K562 (cell line): Measurements from ENCODE around the gene PCBP2. TPM values are rescaled to one million over a fixed set of nuclear protein-coding genes. Genes with fewer than 3 reads are reported as not detected.

Experiments used
- ATAC-seq: fragments of 200-7000 bp; cut with Tn5 transposase; 3 replicates; pipeline ENCODE4 v1.9.1; 2020; ENCODE audit warnings: moderate library complexity
- BruUV-seq: library from RNA; stranded (reverse); fragments of 400-500 nt; replicated peaks from 2 replicates; lab custom pipeline; 2021; lab: Mats Ljungman, UMichigan
- CTCF ChIA-PET: fragments of 300-600 bp; formaldehyde crosslinking; extraction: SDS; loops from one replicate; lab custom pipeline; 2021; ENCODE audit warnings: low intra/inter-chr PET ratio; lab: Yijun Ruan, JAX
- POLR2A ChIA-PET: fragments of 300-600, 350-650 bp; sonication (Branson Sonifier 250); formaldehyde crosslinking; extraction: SDS; loops from one replicate; lab custom pipeline; 2021; ENCODE audit warnings: antibody characterized with exemption, inconsistent platforms; lab: Yijun Ruan, JAX
- DNase-seq, 4 experiments: peaks; one replicate each; pipeline versions ENCODE4 v3.0.0 to v3.0.0-alpha.2; 2011 to 2018; ENCODE audit warnings: low spot score in 3 of 4, mixed read lengths in 3 of 4; ENCODE audit errors: extremely low read depth in 1 of 4
- FAIRE-seq: peaks from 2 replicates; lab custom pipeline; 2011; peaks lifted over from hg19 to GRCh38; lab: Jason Lieb, UNC
- H2AFZ ChIP-seq: 2 replicates; pipeline ENCODE4 v1.6.0; 2011; ENCODE audit warnings: low read depth, low read length, control low read depth, inconsistent platforms
- H3K27ac ChIP-seq: fragments of 200-600 bp; 3 replicates; pipeline ENCODE4 v1.8.0; 2011; ENCODE audit warnings: low read depth, mild to moderate bottlenecking, control low read depth, inconsistent platforms, low read length, moderate library complexity, mixed read lengths; ENCODE audit errors: extremely low read depth
- H3K27me3 ChIP-seq, 2 experiments: fragments of 300-600 bp in 1 of 2; 2 replicates in 1 of 2; 3 replicates in 1 of 2; pipeline versions ENCODE4 v1.6.0 to v1.8.0; 2011; ENCODE audit warnings: inconsistent platforms in 2 of 2, low read length in 2 of 2, mild to moderate bottlenecking in 1 of 2, mixed read lengths in 1 of 2, moderate library complexity in 1 of 2; ENCODE audit not compliant: control insufficient read depth in 2 of 2, insufficient read depth in 2 of 2
- H3K36me3 ChIP-seq: fragments of 300-600 bp; 3 replicates; pipeline ENCODE4 v1.8.0; 2011; ENCODE audit warnings: mild to moderate bottlenecking, low read length, inconsistent platforms; ENCODE audit not compliant: control insufficient read depth, insufficient read depth
- H3K4me1 ChIP-seq, 2 experiments: fragments of 200-600 bp in 1 of 2; replicated peaks in 1 of 2; 2 replicates in 1 of 2; 3 replicates in 1 of 2; pipeline versions ENCODE4 v1.5.1 to v1.8.0; 2011; ENCODE audit warnings: inconsistent platforms in 2 of 2, low read length in 2 of 2, mild to moderate bottlenecking in 1 of 2, mixed read lengths in 1 of 2, moderate library complexity in 1 of 2; ENCODE audit not compliant: control insufficient read depth in 2 of 2, insufficient read depth in 2 of 2
- H3K4me2 ChIP-seq: 2 replicates; pipeline ENCODE4 v1.6.1; 2011; ENCODE audit warnings: low read length, control low read depth, inconsistent platforms, mixed read lengths; ENCODE audit not compliant: insufficient read depth
- H3K4me3 ChIP-seq: fragments of 200-600 bp; sonication (generic), shearing (Covaris generic); 2 replicates; pipeline ENCODE4 v1.5.1; 2016; ENCODE audit warnings: control low read depth, inconsistent platforms
- H3K79me2 ChIP-seq: fragments of 200-600 bp; 3 replicates; pipeline ENCODE4 v1.8.0; 2011; ENCODE audit warnings: low read length, inconsistent platforms; ENCODE audit not compliant: control insufficient read depth, insufficient read depth
- H3K9ac ChIP-seq, 2 experiments: 2 replicates each; pipeline versions ENCODE4 v1.6.0 to v1.6.1; 2011; ENCODE audit warnings: low read depth in 2 of 2, low read length in 2 of 2, control low read depth in 1 of 2, inconsistent platforms in 1 of 2, mild to moderate bottlenecking in 1 of 2, mixed read lengths in 1 of 2; ENCODE audit not compliant: insufficient read depth in 1 of 2
- H3K9me1 ChIP-seq: one replicate; pipeline ENCODE4 v1.6.0; 2011; ENCODE audit warnings: inconsistent platforms, mild to moderate bottlenecking, low read length, moderate library complexity; ENCODE audit not compliant: control insufficient read depth, insufficient read depth
- H3K9me3 ChIP-seq: replicated peaks from 2 replicates; pipeline ENCODE4 v1.5.1; 2011; ENCODE audit warnings: low read depth, low read length, inconsistent platforms; ENCODE audit not compliant: control insufficient read depth, insufficient read depth
- H4K20me1 ChIP-seq: replicated peaks from 2 replicates; pipeline ENCODE4 v1.6.1; 2011; ENCODE audit warnings: low read length, inconsistent platforms, mixed read lengths; ENCODE audit not compliant: control insufficient read depth, insufficient read depth
- C11orf30 ChIP-seq: fragments of 450-650 bp; IDR thresholded peaks from 2 replicates; pipeline ENCODE4 v1.6.1; 2016; ENCODE audit warnings: low read depth, mild to moderate bottlenecking
- DEAF1 ChIP-seq: fragments of 450-650 bp; formaldehyde crosslinking; IDR thresholded peaks from 2 replicates; pipeline ENCODE4 v1.4.0; 2020; ENCODE audit warnings: mild to moderate bottlenecking, moderate library complexity
- FOSL1 ChIP-seq: fragments of 200-800 bp; sonication (Bioruptor generic); conservative IDR thresholded peaks from 2 replicates; pipeline ENCODE4 v1.6.1; 2016; ENCODE audit warnings: missing genetic modification characterization, missing compliant biosample characterization
- GATAD2B ChIP-seq: fragments of 450-650 bp; IDR thresholded peaks from 2 replicates; pipeline ENCODE4 v1.6.1; 2017; ENCODE audit warnings: mild to moderate bottlenecking, borderline replicate concordance
- HLTF ChIP-seq: fragments of 450-650 bp; IDR thresholded peaks from 2 replicates; pipeline ENCODE4 v1.6.1; 2016
- JUND ChIP-seq, 2 experiments: IDR thresholded peaks; 2 replicates in 1 of 2; 3 replicates in 1 of 2; pipeline ENCODE4 v1.6.1; 2011; ENCODE audit warnings: borderline replicate concordance in 2 of 2, low read depth in 2 of 2, low read length in 2 of 2, improper control_type of control experiment in 1 of 2, missing biosample characterization in 1 of 2, missing genetic modification characterization in 1 of 2, missing genetic modification reagents in 1 of 2
- KLF13 ChIP-seq: fragments of 450-650 bp; IDR thresholded peaks from 2 replicates; pipeline ENCODE4 v1.6.1; 2016; ENCODE audit warnings: missing genetic modification characterization, low read depth, mild to moderate bottlenecking, missing compliant biosample characterization, moderate library complexity, borderline replicate concordance
- MEIS2 ChIP-seq: fragments of 450-650 bp; IDR thresholded peaks from 2 replicates; pipeline ENCODE4 v1.6.1; 2014; ENCODE audit warnings: mild to moderate bottlenecking; ENCODE audit not compliant: partially characterized antibody
- SAFB2 ChIP-seq: fragments of 200-400 bp; formaldehyde crosslinking; IDR thresholded peaks from 2 replicates; pipeline ENCODE4 v1.6.1; 2018; ENCODE audit warnings: borderline replicate concordance, low read length, low read depth, moderate library complexity; ENCODE audit not compliant: severe bottlenecking
- SMAD1 ChIP-seq: fragments of 150-350 bp; IDR thresholded peaks from 2 replicates; pipeline ENCODE4 v1.6.1; 2014; ENCODE audit warnings: low read length, low read depth; ENCODE audit not compliant: partially characterized antibody
- TCF15 ChIP-seq: fragments of 250-450 bp; sonication (Bioruptor Pico); IDR thresholded peaks from 2 replicates; pipeline ENCODE4 v1.8.0; 2022; ENCODE audit warnings: moderate library complexity, mild to moderate bottlenecking, inconsistent platforms
- TFAP4 ChIP-seq: sonication (generic); formaldehyde crosslinking; IDR thresholded peaks from 2 replicates; pipeline ENCODE4 v1.8.0; 2022; ENCODE audit warnings: missing genetic modification reagents, mild to moderate bottlenecking, moderate library complexity, borderline replicate concordance
- ZBTB33 ChIP-seq: sonication (generic); formaldehyde crosslinking; IDR thresholded peaks from 2 replicates; pipeline ENCODE4 v1.8.1; 2023; ENCODE audit warnings: mild to moderate bottlenecking, missing genetic modification reagents
- ZC3H11A ChIP-seq: IDR thresholded peaks from 2 replicates; pipeline ENCODE4 v1.6.1; 2012; ENCODE audit warnings: low read depth, low read length, improper control_type of control experiment
- ZNF165 ChIP-seq: fragments of 250-450 bp; sonication (Bioruptor Pico); IDR thresholded peaks from 2 replicates; pipeline ENCODE4 v1.4.0; 2020; ENCODE audit warnings: borderline replicate concordance
- ZNF584 ChIP-seq: fragments of 200-800 bp; sonication (Bioruptor generic); IDR thresholded peaks from 2 replicates; pipeline ENCODE4 v1.6.1; 2016; ENCODE audit warnings: low read depth, mild to moderate bottlenecking, missing genetic modification characterization, missing compliant biosample characterization
- ZNF717 ChIP-seq: fragments of 250-450 bp; sonication (Bioruptor Pico); IDR thresholded peaks from 2 replicates; pipeline ENCODE4 v1.5.0; 2021
- WGBS: fragments of 100-300 bp; shearing (Covaris generic); methylation state at CpG from one replicate; pipeline ENCODE4 v1.1.6; 2016; ENCODE audit warnings: low coverage, mixed read lengths; ENCODE audit not compliant: insufficient coverage; ENCODE audit errors: missing lambda C conversion rate; 5-methylcytosine and 5-hydroxymethylcytosine counted together
- in situ Hi-C: fragments of 300-500 bp; cut with MboI; formaldehyde crosslinking; loops from 4 replicates; pipeline ENCODE4 v1.15.0; 2018; ENCODE audit warnings: inconsistent platforms, mixed read lengths
- intact Hi-C: fragments of 100-400 bp; cut with micrococcal nuclease; formaldehyde crosslinking; loops from 2 replicates; pipeline ENCODE4 v1.14.2; 2022
- polyA plus RNA-seq, 8 experiments: library from polyadenylated mRNA; depleted of rRNA in 4 of 8; stranded (reverse) in 5 of 8; unstranded in 3 of 8; fragments of >200 nt; fragmentation: Nextera tagmentation in 2 of 8; fragmentation: Illumina TruSeq in 1 of 8; extraction: Ambion mirVana in 2 of 8; extraction: Trizol in 1 of 8; gene quantifications; 2 replicates each; pipeline versions ENCODE4 v1.2.1 to v1.2.3, GENCODE V29; 2011 to 2014; ENCODE audit warnings: inconsistent platforms in 1 of 8, missing spikeins in 1 of 8
- total RNA-seq, 7 experiments: library from RNA; depleted of rRNA in 6 of 7; stranded (reverse); fragments of >200 nt in 6 of 7; fragmentation: Illumina TruSeq in 2 of 7; extraction: Trizol in 2 of 7; gene quantifications; 2 replicates each; pipeline versions ENCODE4 v1.2.1 to v1.2.3, GENCODE V29; 2011 to 2021; ENCODE audit warnings: low replicate concordance in 1 of 7

PCBP2 gene
- total and polyA plus RNA-seq, 9 of the 15 experiments (the other 6 are each of a cell fraction or from before 2014, with no cell fraction given): 137 to 831 (median 328) TPM

GRCh38 chr12:53524476-53524875, 72.6 kb downstream of the PCBP2 start (continued):
- TF ChIP-seq GATAD2B: no peak
- no peak for TF ChIP-seq HLTF
- TF ChIP-seq ZNF165 (CRISPR knock-in tag): no peak
- no peak for TF ChIP-seq ZBTB33 (CRISPR knock-in tag)
- TF ChIP-seq C11orf30: no peak
- no peak for TF ChIP-seq JUND (IDR thresholded peaks at IDR 0.05; ENCODE audit: borderline replicate concordance, low read depth, low read length)
- TF ChIP-seq JUND (tag; IDR thresholded peaks at IDR 0.05; ENCODE audit: borderline replicate concordance, low read depth, low read length): no peak

GRCh38 chr12:53530061-53530460, 78.2 kb downstream of the PCBP2 start:
- BruUV-seq: no TSS peak
- Histone ChIP-seq H2AFZ (no peak overlapping the region), H3K27ac (no peak overlapping the region), H3K9me3 (no peaks in the 10 kb centered on the region), H3K4me1 (no peaks in the 10 kb centered on the region), H4K20me1 (no peaks in the 10 kb centered on the region), H3K4me2 (no peak overlapping the region), H3K27me3 (no peaks in the 10 kb centered on the region), H3K4me3 (no peak overlapping the region), H3K9ac (no peak overlapping the region), H3K79me2 (no peaks in the 10 kb centered on the region), H3K9me1 (no peaks in the 10 kb centered on the region), H3K36me3 (peaks cover 49% of the 10 kb centered on the region; the same call in 2 of the 3 replicates)
- no peak for ATAC-seq
- in situ Hi-C loops: no loop called here
- intact Hi-C loops: no loop called here
- no peak for DNase-seq
- POLR2A ChIA-PET: interaction anchor here (0.7 kb wide), 1 partner anchor 29 kb away, joined by 3 read pairs; the partner anchor contains the start of gene TARBP2
- CTCF ChIA-PET: no interaction called here
- WGBS: 93% methylated on average over 2 of the region's 2 CpGs
- FAIRE-seq: peak; percentile 52
- TF ChIP-seq TFAP4 (CRISPR knock-in tag): no peak
- no peak for TF ChIP-seq FOSL1
- TF ChIP-seq ZNF717: no peak
- no peak for TF ChIP-seq ZNF584
- TF ChIP-seq DEAF1: no peak
- TF ChIP-seq SMAD1: no peak
- no peak for TF ChIP-seq SAFB2
- TF ChIP-seq KLF13 (tag): no peak
- no peak for TF ChIP-seq ZC3H11A
- no peak for TF ChIP-seq MEIS2
- TF ChIP-seq TCF15: no peak
